ENCODE measurements around the gene FAF1.

Gene FAF1

GRCh38 chr1:50699795-50700194 is 260.3 kb downstream of the FAF1 start:
- H3K4me1 ChIP-seq (ENCODE audit: control insufficient read depth in 2 of 2, insufficient read depth in 2 of 2, low read length in 2 of 2), result peaks cover 0 to 2% of the 10 kb centered on the region in 2 donors
- H3K9ac ChIP-seq (ENCODE audit: low read depth in 1 of 2, low read length in 2 of 2), result no peak overlapping the region
- H3K36me3 ChIP-seq (ENCODE audit: control insufficient read depth in 2 of 2, insufficient read depth in 2 of 2, low read length in 2 of 2), result no peaks in the 10 kb centered on the region
- H3K27ac ChIP-seq (ENCODE audit: low read depth in 2 of 2, low read length in 2 of 2), result no peak overlapping the region
- no peak overlapping the region for H3K4me3 ChIP-seq (ENCODE audit: low read length in 2 of 2)
- no peaks in the 10 kb centered on the region for H3K27me3 ChIP-seq (ENCODE audit: control insufficient read depth in 2 of 2, insufficient read depth in 2 of 2, low read length in 2 of 2)
- no peaks in the 10 kb centered on the region for H3K9me3 ChIP-seq (ENCODE audit: control insufficient read depth in 2 of 2, low read length in 2 of 2)

GRCh38 chr1:50697440-50698421 is 262.3 kb downstream of the FAF1 start:
- Histone ChIP-seq H3K4me3 (ENCODE audit: low read length in 2 of 2) (no peak overlapping the region), H3K9me3 (ENCODE audit: control insufficient read depth in 2 of 2, low read length in 2 of 2) (no peaks in the 10 kb centered on the region), H3K9ac (ENCODE audit: low read depth in 1 of 2, low read length in 2 of 2) (no peak overlapping the region), H3K27me3 (ENCODE audit: control insufficient read depth in 2 of 2, insufficient read depth in 2 of 2, low read length in 2 of 2) (no peaks in the 10 kb centered on the region), H3K27ac (ENCODE audit: low read depth in 2 of 2, low read length in 2 of 2) (no peak overlapping the region), H3K4me1 (ENCODE audit: control insufficient read depth in 2 of 2, insufficient read depth in 2 of 2, low read length in 2 of 2) (peaks cover 0 to 2% of the 10 kb centered on the region in 2 donors), H3K36me3 (ENCODE audit: control insufficient read depth in 2 of 2, insufficient read depth in 2 of 2, low read length in 2 of 2) (no peaks in the 10 kb centered on the region)

- no peak overlapping the region for H3K27ac ChIP-seq (ENCODE audit: low read depth in 2 of 2, low read length in 2 of 2)
- no peak overlapping the region for H3K9ac ChIP-seq (ENCODE audit: low read depth in 1 of 2, low read length in 2 of 2)
- H3K36me3 ChIP-seq (ENCODE audit: control insufficient read depth in 2 of 2, insufficient read depth in 2 of 2, low read length in 2 of 2), result no peaks in the 10 kb centered on the region
- no peak overlapping the region for H3K4me3 ChIP-seq (ENCODE audit: low read length in 2 of 2)
- H3K9me3 ChIP-seq (ENCODE audit: control insufficient read depth in 2 of 2, low read length in 2 of 2), result no peaks in the 10 kb centered on the region
- no peaks in the 10 kb centered on the region for H3K27me3 ChIP-seq (ENCODE audit: control insufficient read depth in 2 of 2, insufficient read depth in 2 of 2, low read length in 2 of 2)
- peaks cover 0 to 2% of the 10 kb centered on the region in 2 donors for H3K4me1 ChIP-seq (ENCODE audit: control insufficient read depth in 2 of 2, insufficient read depth in 2 of 2, low read length in 2 of 2)
Measured at GRCh38 chr1:50693829-50694228, 266.2 kb downstream of the FAF1 start.

- Histone ChIP-seq H3K9ac (ENCODE audit: low read depth in 1 of 2, low read length in 2 of 2) (no peak overlapping the region), H3K9me3 (ENCODE audit: control insufficient read depth in 2 of 2, low read length in 2 of 2) (no peaks in the 10 kb centered on the region), H3K27me3 (ENCODE audit: control insufficient read depth in 2 of 2, insufficient read depth in 2 of 2, low read length in 2 of 2) (no peaks in the 10 kb centered on the region), H3K36me3 (ENCODE audit: control insufficient read depth in 2 of 2, insufficient read depth in 2 of 2, low read length in 2 of 2) (peaks cover 4 to 7% of the 10 kb centered on the region in 2 donors), H3K4me3 (ENCODE audit: low read length in 2 of 2) (no peak overlapping the region), H3K4me1 (ENCODE audit: control insufficient read depth in 2 of 2, insufficient read depth in 2 of 2, low read length in 2 of 2) (no peaks in the 10 kb centered on the region), H3K27ac (ENCODE audit: low read depth in 2 of 2, low read length in 2 of 2) (no peak overlapping the region)
Measured at GRCh38 chr1:50684185-50684584, 275.9 kb downstream of the FAF1 start.

GRCh38 chr1:50681931-50682330 is 278.1 kb downstream of the FAF1 start:
- no peak overlapping the region for H3K4me3 ChIP-seq (ENCODE audit: low read length in 2 of 2)
- H3K36me3 ChIP-seq (ENCODE audit: control insufficient read depth in 2 of 2, insufficient read depth in 2 of 2, low read length in 2 of 2), result peaks cover 0 to 7% of the 10 kb centered on the region in 2 donors
- no peak overlapping the region for H3K27ac ChIP-seq (ENCODE audit: low read depth in 2 of 2, low read length in 2 of 2)
- no peaks in the 10 kb centered on the region for H3K9me3 ChIP-seq (ENCODE audit: control insufficient read depth in 2 of 2, low read length in 2 of 2)
- H3K27me3 ChIP-seq (ENCODE audit: control insufficient read depth in 2 of 2, insufficient read depth in 2 of 2, low read length in 2 of 2), result no peaks in the 10 kb centered on the region
- H3K4me1 ChIP-seq (ENCODE audit: control insufficient read depth in 2 of 2, insufficient read depth in 2 of 2, low read length in 2 of 2), result no peaks in the 10 kb centered on the region
- H3K9ac ChIP-seq (ENCODE audit: low read depth in 1 of 2, low read length in 2 of 2), result no peak overlapping the region

- Histone ChIP-seq H3K4me3 (ENCODE audit: low read length in 2 of 2) (no peak overlapping the region), H3K27me3 (ENCODE audit: control insufficient read depth in 2 of 2, insufficient read depth in 2 of 2, low read length in 2 of 2) (no peaks in the 10 kb centered on the region), H3K36me3 (ENCODE audit: control insufficient read depth in 2 of 2, insufficient read depth in 2 of 2, low read length in 2 of 2) (no peaks in the 10 kb centered on the region), H3K27ac (ENCODE audit: low read depth in 2 of 2, low read length in 2 of 2) (no peak overlapping the region), H3K4me1 (ENCODE audit: control insufficient read depth in 2 of 2, insufficient read depth in 2 of 2, low read length in 2 of 2) (no peaks in the 10 kb centered on the region), H3K9ac (ENCODE audit: low read depth in 1 of 2, low read length in 2 of 2) (no peak overlapping the region), H3K9me3 (ENCODE audit: control insufficient read depth in 2 of 2, low read length in 2 of 2) (no peaks in the 10 kb centered on the region)
Measured at GRCh38 chr1:50667710-50668356, 292.2 kb downstream of the FAF1 start.

- Histone ChIP-seq H3K4me3 (ENCODE audit: low read length in 2 of 2) (no peak overlapping the region), H3K36me3 (ENCODE audit: control insufficient read depth in 2 of 2, insufficient read depth in 2 of 2, low read length in 2 of 2) (no peaks in the 10 kb centered on the region), H3K4me1 (ENCODE audit: control insufficient read depth in 2 of 2, insufficient read depth in 2 of 2, low read length in 2 of 2) (no peaks in the 10 kb centered on the region), H3K27me3 (ENCODE audit: control insufficient read depth in 2 of 2, insufficient read depth in 2 of 2, low read length in 2 of 2) (no peaks in the 10 kb centered on the region), H3K27ac (ENCODE audit: low read depth in 2 of 2, low read length in 2 of 2) (no peak overlapping the region), H3K9ac (ENCODE audit: low read depth in 1 of 2, low read length in 2 of 2) (no peak overlapping the region), H3K9me3 (ENCODE audit: control insufficient read depth in 2 of 2, low read length in 2 of 2) (no peaks in the 10 kb centered on the region)
Measured at GRCh38 chr1:50667272-50667671, 292.8 kb downstream of the FAF1 start.

- Histone ChIP-seq H3K27ac (ENCODE audit: low read depth in 2 of 2, low read length in 2 of 2) (no peak overlapping the region), H3K4me1 (ENCODE audit: control insufficient read depth in 2 of 2, insufficient read depth in 2 of 2, low read length in 2 of 2) (no peaks in the 10 kb centered on the region), H3K36me3 (ENCODE audit: control insufficient read depth in 2 of 2, insufficient read depth in 2 of 2, low read length in 2 of 2) (no peaks in the 10 kb centered on the region), H3K9me3 (ENCODE audit: control insufficient read depth in 2 of 2, low read length in 2 of 2) (no peaks in the 10 kb centered on the region), H3K9ac (ENCODE audit: low read depth in 1 of 2, low read length in 2 of 2) (no peak overlapping the region), H3K4me3 (ENCODE audit: low read length in 2 of 2) (no peak overlapping the region), H3K27me3 (ENCODE audit: control insufficient read depth in 2 of 2, insufficient read depth in 2 of 2, low read length in 2 of 2) (no peaks in the 10 kb centered on the region)
Measured at GRCh38 chr1:50666849-50667248, 293.2 kb downstream of the FAF1 start.

- H3K4me3 ChIP-seq (ENCODE audit: low read length in 2 of 2), result no peak overlapping the region
- no peaks in the 10 kb centered on the region for H3K9me3 ChIP-seq (ENCODE audit: control insufficient read depth in 2 of 2, low read length in 2 of 2)
- H3K4me1 ChIP-seq (ENCODE audit: control insufficient read depth in 2 of 2, insufficient read depth in 2 of 2, low read length in 2 of 2), result no peaks in the 10 kb centered on the region
- H3K27me3 ChIP-seq (ENCODE audit: control insufficient read depth in 2 of 2, insufficient read depth in 2 of 2, low read length in 2 of 2), result no peaks in the 10 kb centered on the region
- no peaks in the 10 kb centered on the region for H3K36me3 ChIP-seq (ENCODE audit: control insufficient read depth in 2 of 2, insufficient read depth in 2 of 2, low read length in 2 of 2)
- no peak overlapping the region for H3K27ac ChIP-seq (ENCODE audit: low read depth in 2 of 2, low read length in 2 of 2)
- no peak overlapping the region for H3K9ac ChIP-seq (ENCODE audit: low read depth in 1 of 2, low read length in 2 of 2)
Measured at GRCh38 chr1:50665413-50665812, 294.7 kb downstream of the FAF1 start.

GRCh38 chr1:50661626-50662025 is 298.4 kb downstream of the FAF1 start:
- H3K4me3 ChIP-seq (ENCODE audit: low read length in 2 of 2), result no peak overlapping the region
- H3K36me3 ChIP-seq (ENCODE audit: control insufficient read depth in 2 of 2, insufficient read depth in 2 of 2, low read length in 2 of 2), result no peaks in the 10 kb centered on the region
- no peaks in the 10 kb centered on the region for H3K4me1 ChIP-seq (ENCODE audit: control insufficient read depth in 2 of 2, insufficient read depth in 2 of 2, low read length in 2 of 2)
- H3K27me3 ChIP-seq (ENCODE audit: control insufficient read depth in 2 of 2, insufficient read depth in 2 of 2, low read length in 2 of 2), result no peaks in the 10 kb centered on the region
- no peak overlapping the region for H3K27ac ChIP-seq (ENCODE audit: low read depth in 2 of 2, low read length in 2 of 2)
- H3K9me3 ChIP-seq (ENCODE audit: control insufficient read depth in 2 of 2, low read length in 2 of 2), result no peaks in the 10 kb centered on the region
- H3K9ac ChIP-seq (ENCODE audit: low read depth in 1 of 2, low read length in 2 of 2), result no peak overlapping the region
